ENCODE results near the gene MSI2.

Gene MSI2

DNA sequence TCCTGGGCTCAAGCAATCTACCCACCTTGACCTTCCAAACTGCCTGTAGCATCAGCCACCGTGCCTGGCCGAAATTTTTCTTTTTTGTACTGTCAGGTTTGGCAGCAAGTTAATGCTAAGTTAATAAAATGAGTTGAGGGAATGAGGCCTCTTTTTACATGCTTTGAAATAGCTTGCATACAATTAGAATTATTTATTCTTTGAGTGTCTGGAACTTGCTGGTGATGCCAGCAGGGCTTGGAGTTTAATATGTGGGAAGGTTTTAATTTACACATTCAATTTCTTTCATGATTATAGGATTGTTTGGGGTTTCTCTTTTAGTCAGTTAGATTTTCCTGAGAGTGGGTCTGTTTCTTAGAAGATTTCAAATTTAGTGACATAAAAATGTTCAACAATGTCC is 31.2 kb upstream of the MSI2 start:
- H3K4ac ChIP-seq (ENCODE audit: low read depth, low read length): no peak overlapping the region
- no peak overlapping the region for H3K27ac ChIP-seq (ENCODE audit: low read depth, low read length)
- no peak overlapping the region for H4K8ac ChIP-seq (ENCODE audit: low read depth, low read length)
- H3K4me1 ChIP-seq (ENCODE audit: control insufficient read depth, low read depth, low read length): no peaks in the 10 kb centered on the region
- no peak overlapping the region for H3K9ac ChIP-seq (ENCODE audit: low read length)
- no peak overlapping the region for H2BK5ac ChIP-seq (ENCODE audit: low read length)
- H2BK15ac ChIP-seq (replicated peaks; ENCODE audit: low read depth): no peak overlapping the region
- H3K4me3 ChIP-seq (ENCODE audit: low read length): no peak overlapping the region
- no peaks in the 10 kb centered on the region for H3K27me3 ChIP-seq (ENCODE audit: insufficient read depth, low read length, poor library complexity)
- no peak overlapping the region for H3K56ac ChIP-seq (ENCODE audit: low read length)
- DNase-seq: no peak
- no peaks in the 10 kb centered on the region for H3K79me2 ChIP-seq (ENCODE audit: control insufficient read depth, insufficient read depth, low read length)
- H3K36me3 ChIP-seq (ENCODE audit: control insufficient read depth, insufficient read depth, low read length): no peaks in the 10 kb centered on the region
- no peak overlapping the region for H2AK5ac ChIP-seq (ENCODE audit: low read length)
- no peak overlapping the region for H2BK120ac ChIP-seq (ENCODE audit: low read depth, low read length)
- H3K23ac ChIP-seq (ENCODE audit: low read length): no peak overlapping the region
- no peaks in the 10 kb centered on the region for H3K79me1 ChIP-seq (ENCODE audit: low read length)
- H3K4me2 ChIP-seq (ENCODE audit: low read length): no peak overlapping the region
- H4K5ac ChIP-seq (ENCODE audit: low read length): no peak overlapping the region
- no peak overlapping the region for H3K18ac ChIP-seq (ENCODE audit: low read length)
- no CpG with 5 or more reads among the region's 2 CpGs for WGBS (ENCODE audit: extremely low coverage, insufficient coverage, low lambda C conversion rate)

DNA sequence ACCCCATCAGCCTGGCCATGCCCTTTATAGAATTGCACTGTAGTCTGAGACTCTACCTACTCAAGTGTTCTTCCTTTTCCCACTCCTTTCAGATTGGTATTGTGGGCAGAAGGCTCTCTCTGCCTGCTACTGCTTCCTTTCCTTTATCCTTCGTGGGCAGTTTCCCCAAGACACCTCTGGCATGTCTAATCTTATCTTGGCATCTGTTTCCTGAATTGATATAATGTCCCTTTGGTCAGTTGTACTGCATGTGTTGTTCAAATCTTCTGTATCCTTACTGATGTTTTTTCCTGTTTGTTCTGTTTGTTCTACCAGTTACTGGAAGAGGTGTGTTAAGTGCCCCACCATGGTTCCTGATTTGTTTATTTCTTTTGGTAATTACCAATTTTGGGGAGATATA is 29.5 kb upstream of the MSI2 start:
- no peak overlapping the region for H2AK5ac ChIP-seq (ENCODE audit: low read length)
- no peak overlapping the region for H3K56ac ChIP-seq (ENCODE audit: low read length)
- H3K27ac ChIP-seq (ENCODE audit: low read depth, low read length): no peak overlapping the region
- H3K4me3 ChIP-seq (ENCODE audit: low read length): no peak overlapping the region
- H3K36me3 ChIP-seq (ENCODE audit: control insufficient read depth, insufficient read depth, low read length): no peaks in the 10 kb centered on the region
- no peak overlapping the region for H3K18ac ChIP-seq (ENCODE audit: low read length)
- no peak overlapping the region for H2BK5ac ChIP-seq (ENCODE audit: low read length)
- H3K27me3 ChIP-seq (ENCODE audit: insufficient read depth, low read length, poor library complexity): no peaks in the 10 kb centered on the region
- WGBS (ENCODE audit: extremely low coverage, insufficient coverage, low lambda C conversion rate): no CpG with 5 or more reads among the region's 1 CpG
- no peak for DNase-seq
- no peak overlapping the region for H4K8ac ChIP-seq (ENCODE audit: low read depth, low read length)
- no peak overlapping the region for H3K4me2 ChIP-seq (ENCODE audit: low read length)
- no peak overlapping the region for H4K5ac ChIP-seq (ENCODE audit: low read length)
- H3K9ac ChIP-seq (ENCODE audit: low read length): no peak overlapping the region
- no peaks in the 10 kb centered on the region for H3K79me1 ChIP-seq (ENCODE audit: low read length)
- H3K23ac ChIP-seq (ENCODE audit: low read length): no peak overlapping the region
- no peak overlapping the region for H2BK120ac ChIP-seq (ENCODE audit: low read depth, low read length)
- no peak overlapping the region for H3K4ac ChIP-seq (ENCODE audit: low read depth, low read length)
- H3K4me1 ChIP-seq (ENCODE audit: control insufficient read depth, low read depth, low read length): no peaks in the 10 kb centered on the region
- H2BK15ac ChIP-seq (replicated peaks; ENCODE audit: low read depth): no peak overlapping the region
- H3K79me2 ChIP-seq (ENCODE audit: control insufficient read depth, insufficient read depth, low read length): no peaks in the 10 kb centered on the region

DNA sequence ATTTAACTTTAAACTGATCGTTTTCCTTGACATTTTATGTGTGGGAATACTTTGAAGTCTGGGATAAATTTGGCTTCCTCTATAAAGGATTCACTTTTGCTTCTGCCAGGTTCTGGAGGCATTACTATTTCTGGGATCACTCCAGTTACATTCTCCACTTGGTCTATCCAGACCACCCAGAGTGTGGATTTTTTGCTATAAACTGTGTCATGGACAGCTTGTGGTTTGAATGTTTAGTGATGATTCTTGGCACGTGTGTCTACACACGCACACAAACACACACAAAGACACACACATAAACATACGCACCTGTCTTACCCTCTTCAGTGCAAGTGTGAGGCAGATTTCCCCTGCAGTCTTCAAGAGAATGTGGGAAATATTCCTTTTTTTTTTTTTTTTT is 27.4 kb upstream of the MSI2 start:
- no peak overlapping the region for H3K23ac ChIP-seq (ENCODE audit: low read length)
- H3K79me1 ChIP-seq (ENCODE audit: low read length): no peaks in the 10 kb centered on the region
- H3K4ac ChIP-seq (ENCODE audit: low read depth, low read length): no peak overlapping the region
- no peak for DNase-seq
- no peak overlapping the region for H3K27ac ChIP-seq (ENCODE audit: low read depth, low read length)
- no peak overlapping the region for H3K4me2 ChIP-seq (ENCODE audit: low read length)
- H2AK5ac ChIP-seq (ENCODE audit: low read length): no peak overlapping the region
- H2BK15ac ChIP-seq (replicated peaks; ENCODE audit: low read depth): no peak overlapping the region
- H3K56ac ChIP-seq (ENCODE audit: low read length): no peak overlapping the region
- H3K9ac ChIP-seq (ENCODE audit: low read length): no peak overlapping the region
- H3K4me1 ChIP-seq (ENCODE audit: control insufficient read depth, low read depth, low read length): no peaks in the 10 kb centered on the region
- H3K27me3 ChIP-seq (ENCODE audit: insufficient read depth, low read length, poor library complexity): no peaks in the 10 kb centered on the region
- H2BK5ac ChIP-seq (ENCODE audit: low read length): no peak overlapping the region
- no peak overlapping the region for H2BK120ac ChIP-seq (ENCODE audit: low read depth, low read length)
- no peak overlapping the region for H3K18ac ChIP-seq (ENCODE audit: low read length)
- no peak overlapping the region for H4K5ac ChIP-seq (ENCODE audit: low read length)
- H3K4me3 ChIP-seq (ENCODE audit: low read length): no peak overlapping the region
- no peaks in the 10 kb centered on the region for H3K79me2 ChIP-seq (ENCODE audit: control insufficient read depth, insufficient read depth, low read length)
- no peak overlapping the region for H4K8ac ChIP-seq (ENCODE audit: low read depth, low read length)
- WGBS (ENCODE audit: extremely low coverage, insufficient coverage, low lambda C conversion rate): no CpG with 5 or more reads among the region's 4 CpGs
- no peaks in the 10 kb centered on the region for H3K36me3 ChIP-seq (ENCODE audit: control insufficient read depth, insufficient read depth, low read length)

DNA sequence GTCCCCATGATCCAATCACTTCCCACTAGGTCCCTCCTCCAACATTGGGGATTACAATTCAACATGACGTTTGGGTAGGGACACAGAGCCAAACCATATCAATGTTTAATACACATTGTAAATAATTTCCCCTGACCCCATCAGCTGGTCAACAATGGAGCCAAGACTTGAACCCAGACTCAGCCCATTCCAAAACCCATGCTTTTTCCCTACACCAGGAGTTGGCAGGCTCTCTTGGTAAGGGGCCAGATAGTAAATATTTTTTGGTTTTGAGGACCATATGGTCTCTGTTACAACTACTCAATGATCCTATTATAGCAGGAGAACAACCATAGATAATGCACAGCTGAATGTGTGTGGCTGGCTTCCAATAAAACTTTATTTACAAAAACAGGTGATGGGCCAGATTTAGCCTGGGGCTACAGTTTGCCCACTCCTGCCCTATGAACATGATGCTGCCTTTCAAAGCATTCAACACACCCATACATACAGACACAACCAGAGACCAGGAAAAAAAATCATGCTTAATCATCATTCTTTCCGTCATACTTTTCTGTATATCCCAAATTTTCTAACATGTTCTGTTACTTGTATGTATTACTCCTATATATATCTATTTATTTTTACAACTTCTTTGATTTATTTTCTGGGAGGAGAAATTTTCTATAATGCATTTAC is 22.1 kb upstream of the MSI2 start:
- WGBS (ENCODE audit: extremely low coverage, insufficient coverage, low lambda C conversion rate): no CpG with 5 or more reads among the region's 2 CpGs
- Histone ChIP-seq H4K5ac (ENCODE audit: low read length) (no peak overlapping the region), H3K4me2 (ENCODE audit: low read length) (no peak overlapping the region)

DNA sequence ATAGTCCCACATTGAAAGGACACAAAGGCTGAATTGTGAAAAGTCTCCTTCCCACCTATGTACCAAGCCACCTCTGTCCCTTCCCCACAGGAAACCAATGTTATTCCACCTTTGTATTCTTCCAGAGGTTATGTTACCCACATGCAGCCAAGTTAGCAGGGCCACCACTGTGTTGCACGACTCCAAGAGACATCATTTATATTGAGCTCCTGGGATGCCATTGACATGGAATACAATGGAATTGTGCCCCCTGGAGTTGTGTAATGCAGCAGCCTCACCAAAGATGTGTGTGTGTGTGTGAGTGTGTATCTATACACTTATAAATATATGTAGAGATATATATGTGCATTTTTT is 21.6 kb upstream of the MSI2 start:
- no peak overlapping the region for H3K18ac ChIP-seq (ENCODE audit: low read length)

More for the DNA sequence above, 22.1 kb upstream of the MSI2 start:
- H3K4me1 ChIP-seq (ENCODE audit: control insufficient read depth, low read depth, low read length): no peaks in the 10 kb centered on the region
- H3K4ac ChIP-seq (ENCODE audit: low read depth, low read length): no peak overlapping the region
- H3K18ac ChIP-seq (ENCODE audit: low read length): no peak overlapping the region
- no peak overlapping the region for H2BK120ac ChIP-seq (ENCODE audit: low read depth, low read length)
- no peak overlapping the region for H3K56ac ChIP-seq (ENCODE audit: low read length)
- no peak overlapping the region for H2BK15ac ChIP-seq (replicated peaks; ENCODE audit: low read depth)
- no peaks in the 10 kb centered on the region for H3K79me2 ChIP-seq (ENCODE audit: control insufficient read depth, insufficient read depth, low read length)
- no peaks in the 10 kb centered on the region for H3K36me3 ChIP-seq (ENCODE audit: control insufficient read depth, insufficient read depth, low read length)
- no peak overlapping the region for H3K4me3 ChIP-seq (ENCODE audit: low read length)
- no peak overlapping the region for H3K23ac ChIP-seq (ENCODE audit: low read length)
- H2BK5ac ChIP-seq (ENCODE audit: low read length): no peak overlapping the region
- H3K79me1 ChIP-seq (ENCODE audit: low read length): no peaks in the 10 kb centered on the region
- no peak overlapping the region for H4K8ac ChIP-seq (ENCODE audit: low read depth, low read length)
- no peak overlapping the region for H3K9ac ChIP-seq (ENCODE audit: low read length)
- H3K27me3 ChIP-seq (ENCODE audit: insufficient read depth, low read length, poor library complexity): no peaks in the 10 kb centered on the region
- no peak overlapping the region for H3K27ac ChIP-seq (ENCODE audit: low read depth, low read length)
- H2AK5ac ChIP-seq (ENCODE audit: low read length): no peak overlapping the region
- DNase-seq: no peak

DNA sequence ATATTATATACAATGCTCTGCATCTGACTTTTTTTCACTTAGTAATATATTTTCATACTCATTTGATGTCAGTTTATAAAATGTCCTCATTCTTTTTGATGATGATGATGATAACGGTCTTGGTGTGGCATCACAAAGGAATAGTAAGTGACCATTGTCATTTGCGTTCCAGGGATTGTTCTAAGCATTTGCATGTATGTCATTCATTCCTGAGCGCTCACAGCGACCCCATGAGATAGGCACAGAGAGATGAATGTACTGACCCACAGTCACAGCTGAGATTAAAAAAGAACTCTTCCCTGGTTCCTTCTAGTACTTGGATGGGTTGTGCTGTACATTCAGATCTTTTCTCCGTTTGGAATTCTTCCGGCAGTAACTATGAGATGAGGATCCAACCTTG is 21.2 kb upstream of the MSI2 start:
- Histone ChIP-seq H3K18ac (ENCODE audit: low read length) (no peak overlapping the region), H3K56ac (ENCODE audit: low read length) (no peak overlapping the region), H3K4me1 (ENCODE audit: control insufficient read depth, low read depth, low read length) (no peaks in the 10 kb centered on the region), H4K8ac (ENCODE audit: low read depth, low read length) (no peak overlapping the region), H3K79me2 (ENCODE audit: control insufficient read depth, insufficient read depth, low read length) (no peaks in the 10 kb centered on the region), H3K36me3 (ENCODE audit: control insufficient read depth, insufficient read depth, low read length) (no peaks in the 10 kb centered on the region), H3K4me3 (ENCODE audit: low read length) (no peak overlapping the region), H3K27me3 (ENCODE audit: insufficient read depth, low read length, poor library complexity) (no peaks in the 10 kb centered on the region), H2AK5ac (ENCODE audit: low read length) (no peak overlapping the region), H3K4me2 (ENCODE audit: low read length) (no peak overlapping the region), H3K27ac (ENCODE audit: low read depth, low read length) (no peak overlapping the region), H2BK15ac (replicated peaks; ENCODE audit: low read depth) (no peak overlapping the region), H3K23ac (ENCODE audit: low read length) (no peak overlapping the region), H3K4ac (ENCODE audit: low read depth, low read length) (peak overlapping the region; percentile 21), H3K9ac (ENCODE audit: low read length) (no peak overlapping the region), H2BK120ac (ENCODE audit: low read depth, low read length) (no peak overlapping the region), H3K79me1 (ENCODE audit: low read length) (no peaks in the 10 kb centered on the region), H2BK5ac (ENCODE audit: low read length) (no peak overlapping the region), H4K5ac (ENCODE audit: low read length) (no peak overlapping the region)
- DNase-seq: peak; percentile 47
- WGBS (ENCODE audit: extremely low coverage, insufficient coverage, low lambda C conversion rate): no CpG with 5 or more reads among the region's 6 CpGs

More for the DNA sequence above, 21.6 kb upstream of the MSI2 start:
- no peak overlapping the region for H3K56ac ChIP-seq (ENCODE audit: low read length)
- no peak overlapping the region for H3K23ac ChIP-seq (ENCODE audit: low read length)
- no peak overlapping the region for H2BK15ac ChIP-seq (replicated peaks; ENCODE audit: low read depth)
- H3K27me3 ChIP-seq (ENCODE audit: insufficient read depth, low read length, poor library complexity): no peaks in the 10 kb centered on the region
- no peak overlapping the region for H4K5ac ChIP-seq (ENCODE audit: low read length)
- no peak overlapping the region for H2BK120ac ChIP-seq (ENCODE audit: low read depth, low read length)
- H3K4me2 ChIP-seq (ENCODE audit: low read length): no peak overlapping the region
- no peak overlapping the region for H2BK5ac ChIP-seq (ENCODE audit: low read length)
- H3K4ac ChIP-seq (ENCODE audit: low read depth, low read length): no peak overlapping the region
- H2AK5ac ChIP-seq (ENCODE audit: low read length): no peak overlapping the region
- no peak overlapping the region for H3K27ac ChIP-seq (ENCODE audit: low read depth, low read length)
- no peaks in the 10 kb centered on the region for H3K79me2 ChIP-seq (ENCODE audit: control insufficient read depth, insufficient read depth, low read length)
- no peaks in the 10 kb centered on the region for H3K4me1 ChIP-seq (ENCODE audit: control insufficient read depth, low read depth, low read length)
- no CpG with 5 or more reads among the region's 1 CpG for WGBS (ENCODE audit: extremely low coverage, insufficient coverage, low lambda C conversion rate)
- H3K79me1 ChIP-seq (ENCODE audit: low read length): no peaks in the 10 kb centered on the region
- H3K4me3 ChIP-seq (ENCODE audit: low read length): no peak overlapping the region
- H3K36me3 ChIP-seq (ENCODE audit: control insufficient read depth, insufficient read depth, low read length): no peaks in the 10 kb centered on the region
- DNase-seq: peak; percentile 35
- no peak overlapping the region for H3K9ac ChIP-seq (ENCODE audit: low read length)
- H4K8ac ChIP-seq (ENCODE audit: low read depth, low read length): no peak overlapping the region
